K562 (cell line): Measurements from ENCODE around the gene PPM1L. TPM values are rescaled to one million over a fixed set of nuclear protein-coding genes. Genes with fewer than 3 reads are reported as not detected.

ENCODE experiments used
- ATAC-seq: fragments of 200-7000 bp; cut with Tn5 transposase; 3 replicates; pipeline ENCODE4 v1.9.1; 2020; ENCODE audit warnings: moderate library complexity
- BruUV-seq: library from RNA; stranded (reverse); fragments of 400-500 nt; replicated peaks from 2 replicates; lab custom pipeline; 2021; lab: Mats Ljungman, UMichigan
- CTCF ChIA-PET: fragments of 300-600 bp; formaldehyde crosslinking; extraction: SDS; loops from one replicate; lab custom pipeline; 2021; ENCODE audit warnings: low intra/inter-chr PET ratio; lab: Yijun Ruan, JAX
- POLR2A ChIA-PET: fragments of 300-600, 350-650 bp; sonication (Branson Sonifier 250); formaldehyde crosslinking; extraction: SDS; loops from one replicate; lab custom pipeline; 2021; ENCODE audit warnings: antibody characterized with exemption, inconsistent platforms; lab: Yijun Ruan, JAX
- DNase-seq, 4 experiments: peaks; one replicate each; pipeline versions ENCODE4 v3.0.0 to v3.0.0-alpha.2; 2011 to 2018; ENCODE audit warnings: low spot score in 3 of 4, mixed read lengths in 3 of 4; ENCODE audit errors: extremely low read depth in 1 of 4
- FAIRE-seq: peaks from 2 replicates; lab custom pipeline; 2011; peaks lifted over from hg19 to GRCh38; lab: Jason Lieb, UNC
- H2AFZ ChIP-seq: 2 replicates; pipeline ENCODE4 v1.6.0; 2011; ENCODE audit warnings: low read depth, low read length, control low read depth, inconsistent platforms
- H3K27ac ChIP-seq: fragments of 200-600 bp; 3 replicates; pipeline ENCODE4 v1.8.0; 2011; ENCODE audit warnings: low read depth, mild to moderate bottlenecking, control low read depth, inconsistent platforms, low read length, moderate library complexity, mixed read lengths; ENCODE audit errors: extremely low read depth
- H3K27me3 ChIP-seq, 2 experiments: fragments of 300-600 bp in 1 of 2; 2 replicates in 1 of 2; 3 replicates in 1 of 2; pipeline versions ENCODE4 v1.6.0 to v1.8.0; 2011; ENCODE audit warnings: inconsistent platforms in 2 of 2, low read length in 2 of 2, mild to moderate bottlenecking in 1 of 2, mixed read lengths in 1 of 2, moderate library complexity in 1 of 2; ENCODE audit not compliant: control insufficient read depth in 2 of 2, insufficient read depth in 2 of 2
- H3K36me3 ChIP-seq: fragments of 300-600 bp; 3 replicates; pipeline ENCODE4 v1.8.0; 2011; ENCODE audit warnings: mild to moderate bottlenecking, low read length, inconsistent platforms; ENCODE audit not compliant: control insufficient read depth, insufficient read depth
- H3K4me1 ChIP-seq, 2 experiments: fragments of 200-600 bp in 1 of 2; replicated peaks in 1 of 2; 2 replicates in 1 of 2; 3 replicates in 1 of 2; pipeline versions ENCODE4 v1.5.1 to v1.8.0; 2011; ENCODE audit warnings: inconsistent platforms in 2 of 2, low read length in 2 of 2, mild to moderate bottlenecking in 1 of 2, mixed read lengths in 1 of 2, moderate library complexity in 1 of 2; ENCODE audit not compliant: control insufficient read depth in 2 of 2, insufficient read depth in 2 of 2
- H3K4me2 ChIP-seq: 2 replicates; pipeline ENCODE4 v1.6.1; 2011; ENCODE audit warnings: low read length, control low read depth, inconsistent platforms, mixed read lengths; ENCODE audit not compliant: insufficient read depth
- H3K4me3 ChIP-seq: fragments of 200-600 bp; sonication (generic), shearing (Covaris generic); 2 replicates; pipeline ENCODE4 v1.5.1; 2016; ENCODE audit warnings: control low read depth, inconsistent platforms
- H3K79me2 ChIP-seq: fragments of 200-600 bp; 3 replicates; pipeline ENCODE4 v1.8.0; 2011; ENCODE audit warnings: low read length, inconsistent platforms; ENCODE audit not compliant: control insufficient read depth, insufficient read depth
- H3K9ac ChIP-seq, 2 experiments: 2 replicates each; pipeline versions ENCODE4 v1.6.0 to v1.6.1; 2011; ENCODE audit warnings: low read depth in 2 of 2, low read length in 2 of 2, control low read depth in 1 of 2, inconsistent platforms in 1 of 2, mild to moderate bottlenecking in 1 of 2, mixed read lengths in 1 of 2; ENCODE audit not compliant: insufficient read depth in 1 of 2
- H3K9me1 ChIP-seq: one replicate; pipeline ENCODE4 v1.6.0; 2011; ENCODE audit warnings: inconsistent platforms, mild to moderate bottlenecking, low read length, moderate library complexity; ENCODE audit not compliant: control insufficient read depth, insufficient read depth
- H3K9me3 ChIP-seq: replicated peaks from 2 replicates; pipeline ENCODE4 v1.5.1; 2011; ENCODE audit warnings: low read depth, low read length, inconsistent platforms; ENCODE audit not compliant: control insufficient read depth, insufficient read depth
- H4K20me1 ChIP-seq: replicated peaks from 2 replicates; pipeline ENCODE4 v1.6.1; 2011; ENCODE audit warnings: low read length, inconsistent platforms, mixed read lengths; ENCODE audit not compliant: control insufficient read depth, insufficient read depth
- CCAR2 ChIP-seq: fragments of 200-400 bp; formaldehyde crosslinking; IDR thresholded peaks from 2 replicates; pipeline ENCODE4 v1.6.1; 2017; ENCODE audit warnings: mild to moderate bottlenecking, low read depth, low read length
- HSF4 ChIP-seq: fragments of 250-450 bp; sonication (Bioruptor Pico); IDR thresholded peaks from 2 replicates; pipeline ENCODE4 v2.1.2; 2022; ENCODE audit warnings: mild to moderate bottlenecking, moderate library complexity, borderline replicate concordance
- SIX5 ChIP-seq, 2 experiments: IDR thresholded peaks; 2 replicates each; pipeline ENCODE4 v1.6.1; 2011; ENCODE audit warnings: low read length in 2 of 2, borderline replicate concordance in 1 of 2, low read depth in 1 of 2, mild to moderate bottlenecking in 1 of 2, moderate library complexity in 1 of 2; ENCODE audit not compliant: insufficient read depth in 1 of 2
- XRCC3 ChIP-seq: fragments of 450-650 bp; IDR thresholded peaks from 2 replicates; pipeline ENCODE4 v1.6.1; 2017; ENCODE audit warnings: mild to moderate bottlenecking, moderate library complexity
- ZNF584 ChIP-seq: fragments of 200-800 bp; sonication (Bioruptor generic); IDR thresholded peaks from 2 replicates; pipeline ENCODE4 v1.6.1; 2016; ENCODE audit warnings: low read depth, mild to moderate bottlenecking, missing genetic modification characterization, missing compliant biosample characterization
- WGBS: fragments of 100-300 bp; shearing (Covaris generic); methylation state at CpG from one replicate; pipeline ENCODE4 v1.1.6; 2016; ENCODE audit warnings: low coverage, mixed read lengths; ENCODE audit not compliant: insufficient coverage; ENCODE audit errors: missing lambda C conversion rate; 5-methylcytosine and 5-hydroxymethylcytosine counted together
- in situ Hi-C: fragments of 300-500 bp; cut with MboI; formaldehyde crosslinking; loops from 4 replicates; pipeline ENCODE4 v1.15.0; 2018; ENCODE audit warnings: inconsistent platforms, mixed read lengths
- intact Hi-C: fragments of 100-400 bp; cut with micrococcal nuclease; formaldehyde crosslinking; loops from 2 replicates; pipeline ENCODE4 v1.14.2; 2022
- polyA plus RNA-seq, 8 experiments: library from polyadenylated mRNA; depleted of rRNA in 4 of 8; stranded (reverse) in 5 of 8; unstranded in 3 of 8; fragments of >200 nt; fragmentation: Nextera tagmentation in 2 of 8; fragmentation: Illumina TruSeq in 1 of 8; extraction: Ambion mirVana in 2 of 8; extraction: Trizol in 1 of 8; gene quantifications; 2 replicates each; pipeline versions ENCODE4 v1.2.1 to v1.2.3, GENCODE V29; 2011 to 2014; ENCODE audit warnings: inconsistent platforms in 1 of 8, missing spikeins in 1 of 8
- total RNA-seq, 7 experiments: library from RNA; depleted of rRNA in 6 of 7; stranded (reverse); fragments of >200 nt in 6 of 7; fragmentation: Illumina TruSeq in 2 of 7; extraction: Trizol in 2 of 7; gene quantifications; 2 replicates each; pipeline versions ENCODE4 v1.2.1 to v1.2.3, GENCODE V29; 2011 to 2021; ENCODE audit warnings: low replicate concordance in 1 of 7
- TF ChIP-seq, protein P1 (sequence below): IDR thresholded peaks from 2 replicates; pipeline ENCODE4 v1.6.1; 2016; ENCODE audit warnings: missing genetic modification characterization, missing compliant biosample characterization
- TF ChIP-seq, protein P2 (sequence below): sonication (generic); formaldehyde crosslinking; IDR thresholded peaks from 2 replicates; pipeline ENCODE4 v1.8.0; 2022; ENCODE audit warnings: mild to moderate bottlenecking, missing genetic modification reagents
- TF ChIP-seq, protein P3 (sequence below): fragments of 250-450 bp; sonication (Bioruptor Pico); IDR thresholded peaks from 2 replicates; pipeline ENCODE4 v1.9.0; 2021; ENCODE audit warnings: mild to moderate bottlenecking, inconsistent platforms

PPM1L gene
- total and polyA plus RNA-seq, 9 of the 15 experiments (the other 6 are each of a cell fraction or from before 2014, with no cell fraction given): 0.01 to 0.41 (median 0.14) TPM

DNA sequence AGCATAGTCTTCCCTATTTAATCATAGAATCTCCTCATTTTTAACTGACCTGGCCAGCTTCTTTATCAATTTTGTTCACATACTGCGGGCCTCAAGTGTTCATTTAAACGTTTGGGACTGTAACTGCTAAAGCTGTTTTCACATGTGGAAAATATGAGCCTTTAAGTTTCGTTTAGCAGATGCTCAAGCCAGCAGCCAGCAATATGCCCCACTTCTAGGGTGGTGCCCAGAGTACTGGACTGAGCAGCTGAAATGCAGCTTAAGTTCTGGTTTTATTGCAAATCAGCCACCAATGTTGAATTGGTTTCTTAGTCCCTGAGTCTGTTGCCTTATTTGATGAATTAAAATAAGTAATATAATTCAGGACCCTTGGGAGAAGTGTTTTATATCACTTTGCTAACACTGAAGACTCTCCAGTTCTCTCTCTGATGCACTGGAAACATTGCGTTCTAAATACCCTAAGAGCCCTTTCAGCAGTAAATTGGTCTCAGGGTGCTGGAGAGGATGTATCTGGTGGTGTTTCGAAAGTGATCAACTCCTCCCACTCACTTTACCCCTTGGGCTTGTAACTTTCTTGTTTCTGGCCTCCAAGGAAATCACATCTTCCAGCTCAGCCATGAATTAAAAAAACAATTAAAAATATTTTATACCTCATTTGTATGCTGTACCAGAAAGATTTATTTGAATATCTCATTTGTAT is 287.5 kb downstream of the PPM1L start:
- in situ Hi-C loops: no loop called here
- Histone ChIP-seq H3K4me2 (no peak overlapping the region), H3K27ac (no peak overlapping the region), H3K9me3 (no peaks in the 10 kb centered on the region), H3K36me3 (no peaks in the 10 kb centered on the region), H2AFZ (no peak overlapping the region), H3K27me3 (no peaks in the 10 kb centered on the region), H3K9me1 (no peaks in the 10 kb centered on the region), H3K4me3 (no peak overlapping the region), H3K79me2 (no peaks in the 10 kb centered on the region), H3K4me1 (no peaks in the 10 kb centered on the region), H4K20me1 (no peaks in the 10 kb centered on the region), H3K9ac (no peak overlapping the region)
- intact Hi-C loops: loop anchor here (10.0 kb wide), 1 partner anchor 91 kb away; no protein-coding TSS in a partner anchor
- 4% methylated on average over 5 of the region's 5 CpGs for WGBS
- POLR2A ChIA-PET: no interaction called here
- ATAC-seq (no peak), DNase-seq (no peak), FAIRE-seq (no peak)
- TF ChIP-seq ZNF584 (CRISPR knock-in tag) (no peak), SIX5 (IDR thresholded peaks at IDR 0.05; ENCODE audit: borderline replicate concordance in 1 of 2, insufficient read depth in 1 of 2, low read depth in 1 of 2, low read length in 2 of 2) (no peak), XRCC3 (no peak)
- BruUV-seq: no TSS peak
- CTCF ChIA-PET: no interaction called here

DNA sequence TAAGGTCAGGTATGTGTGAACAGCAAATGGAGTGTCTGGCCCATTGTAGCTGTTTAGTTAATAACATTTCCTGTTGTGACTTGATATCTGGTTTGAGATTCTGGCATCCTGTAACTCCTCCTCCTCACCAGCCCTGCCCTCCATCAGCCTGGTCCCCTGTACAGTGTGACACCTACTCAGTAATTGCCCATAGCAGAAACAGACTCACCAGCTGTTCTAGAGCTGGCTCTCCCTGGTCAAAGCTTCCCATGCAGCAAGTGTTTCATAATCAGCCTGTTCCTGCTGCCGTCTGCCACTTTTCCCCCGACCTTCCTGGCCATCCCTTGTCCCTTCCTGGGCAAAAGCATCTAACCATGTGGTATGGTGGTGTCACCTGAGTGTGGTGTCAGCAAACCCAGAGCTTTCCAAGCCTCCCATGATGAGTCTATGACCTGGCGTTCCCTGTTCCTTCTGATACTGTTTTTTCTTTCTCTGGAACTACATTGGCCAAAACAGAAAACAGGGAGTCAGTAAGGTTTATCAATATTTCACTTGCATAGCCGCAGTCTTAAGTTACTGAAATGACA is 293.7 kb downstream of the PPM1L start:
- POLR2A ChIA-PET: interaction anchor here (1.0 kb wide), 1 partner anchor 28 kb away, joined by 3 read pairs; no protein-coding TSS in a partner anchor
- CTCF ChIA-PET: no interaction called here
- no TSS peak for BruUV-seq
- intact Hi-C loops: loop anchor here (10.0 kb wide), 1 partner anchor 85 kb away; no protein-coding TSS in a partner anchor
- no peak overlapping the region for H3K4me2 ChIP-seq
- H3K4me1 ChIP-seq: no peaks in the 10 kb centered on the region
- WGBS: 2% methylated on average over 4 of the region's 4 CpGs
- no peak for ATAC-seq
- H3K36me3 ChIP-seq: no peaks in the 10 kb centered on the region
- H3K9ac ChIP-seq: no peak overlapping the region
- H3K9me1 ChIP-seq: no peaks in the 10 kb centered on the region
- H3K4me3 ChIP-seq: no peak overlapping the region
- in situ Hi-C loops: no loop called here
- DNase-seq: no peak
- H3K79me2 ChIP-seq: no peaks in the 10 kb centered on the region
- no peaks in the 10 kb centered on the region for H4K20me1 ChIP-seq
- no peaks in the 10 kb centered on the region for H3K27me3 ChIP-seq
- no peak overlapping the region for H3K27ac ChIP-seq
- FAIRE-seq: no peak
- no peaks in the 10 kb centered on the region for H3K9me3 ChIP-seq
- H2AFZ ChIP-seq: no peak overlapping the region
- TF ChIP-seq, protein P1, sequence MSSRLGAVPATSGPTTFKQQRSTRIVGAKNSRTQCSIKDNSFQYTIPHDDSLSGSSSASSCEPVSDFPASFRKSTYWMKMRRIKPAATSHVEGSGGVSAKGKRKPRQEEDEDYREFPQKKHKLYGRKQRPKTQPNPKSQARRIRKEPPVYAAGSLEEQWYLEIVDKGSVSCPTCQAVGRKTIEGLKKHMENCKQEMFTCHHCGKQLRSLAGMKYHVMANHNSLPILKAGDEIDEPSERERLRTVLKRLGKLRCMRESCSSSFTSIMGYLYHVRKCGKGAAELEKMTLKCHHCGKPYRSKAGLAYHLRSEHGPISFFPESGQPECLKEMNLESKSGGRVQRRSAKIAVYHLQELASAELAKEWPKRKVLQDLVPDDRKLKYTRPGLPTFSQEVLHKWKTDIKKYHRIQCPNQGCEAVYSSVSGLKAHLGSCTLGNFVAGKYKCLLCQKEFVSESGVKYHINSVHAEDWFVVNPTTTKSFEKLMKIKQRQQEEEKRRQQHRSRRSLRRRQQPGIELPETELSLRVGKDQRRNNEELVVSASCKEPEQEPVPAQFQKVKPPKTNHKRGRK (tag): no peak
- TF ChIP-seq, protein P2, sequence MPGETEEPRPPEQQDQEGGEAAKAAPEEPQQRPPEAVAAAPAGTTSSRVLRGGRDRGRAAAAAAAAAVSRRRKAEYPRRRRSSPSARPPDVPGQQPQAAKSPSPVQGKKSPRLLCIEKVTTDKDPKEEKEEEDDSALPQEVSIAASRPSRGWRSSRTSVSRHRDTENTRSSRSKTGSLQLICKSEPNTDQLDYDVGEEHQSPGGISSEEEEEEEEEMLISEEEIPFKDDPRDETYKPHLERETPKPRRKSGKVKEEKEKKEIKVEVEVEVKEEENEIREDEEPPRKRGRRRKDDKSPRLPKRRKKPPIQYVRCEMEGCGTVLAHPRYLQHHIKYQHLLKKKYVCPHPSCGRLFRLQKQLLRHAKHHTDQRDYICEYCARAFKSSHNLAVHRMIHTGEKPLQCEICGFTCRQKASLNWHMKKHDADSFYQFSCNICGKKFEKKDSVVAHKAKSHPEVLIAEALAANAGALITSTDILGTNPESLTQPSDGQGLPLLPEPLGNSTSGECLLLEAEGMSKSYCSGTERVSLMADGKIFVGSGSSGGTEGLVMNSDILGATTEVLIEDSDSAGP (CRISPR knock-in tag): no peak
- TF ChIP-seq HSF4 (CRISPR knock-in tag) (no peak), CCAR2 (no peak)
- TF ChIP-seq, protein P3, sequence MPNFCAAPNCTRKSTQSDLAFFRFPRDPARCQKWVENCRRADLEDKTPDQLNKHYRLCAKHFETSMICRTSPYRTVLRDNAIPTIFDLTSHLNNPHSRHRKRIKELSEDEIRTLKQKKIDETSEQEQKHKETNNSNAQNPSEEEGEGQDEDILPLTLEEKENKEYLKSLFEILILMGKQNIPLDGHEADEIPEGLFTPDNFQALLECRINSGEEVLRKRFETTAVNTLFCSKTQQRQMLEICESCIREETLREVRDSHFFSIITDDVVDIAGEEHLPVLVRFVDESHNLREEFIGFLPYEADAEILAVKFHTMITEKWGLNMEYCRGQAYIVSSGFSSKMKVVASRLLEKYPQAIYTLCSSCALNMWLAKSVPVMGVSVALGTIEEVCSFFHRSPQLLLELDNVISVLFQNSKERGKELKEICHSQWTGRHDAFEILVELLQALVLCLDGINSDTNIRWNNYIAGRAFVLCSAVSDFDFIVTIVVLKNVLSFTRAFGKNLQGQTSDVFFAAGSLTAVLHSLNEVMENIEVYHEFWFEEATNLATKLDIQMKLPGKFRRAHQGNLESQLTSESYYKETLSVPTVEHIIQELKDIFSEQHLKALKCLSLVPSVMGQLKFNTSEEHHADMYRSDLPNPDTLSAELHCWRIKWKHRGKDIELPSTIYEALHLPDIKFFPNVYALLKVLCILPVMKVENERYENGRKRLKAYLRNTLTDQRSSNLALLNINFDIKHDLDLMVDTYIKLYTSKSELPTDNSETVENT (CRISPR knock-in tag): no peak
